ENCODE results near the gene SREBF2. TPM values are rescaled to one million over a fixed set of nuclear protein-coding genes. Genes with fewer than 3 reads are reported as not detected.

The SREBF2 gene
- total RNA-seq, 3 donors from 2014 or later (not counting 1 experiment from before 2014, with no cell fraction given): 101 to 106 (median 105) TPM

DNA sequence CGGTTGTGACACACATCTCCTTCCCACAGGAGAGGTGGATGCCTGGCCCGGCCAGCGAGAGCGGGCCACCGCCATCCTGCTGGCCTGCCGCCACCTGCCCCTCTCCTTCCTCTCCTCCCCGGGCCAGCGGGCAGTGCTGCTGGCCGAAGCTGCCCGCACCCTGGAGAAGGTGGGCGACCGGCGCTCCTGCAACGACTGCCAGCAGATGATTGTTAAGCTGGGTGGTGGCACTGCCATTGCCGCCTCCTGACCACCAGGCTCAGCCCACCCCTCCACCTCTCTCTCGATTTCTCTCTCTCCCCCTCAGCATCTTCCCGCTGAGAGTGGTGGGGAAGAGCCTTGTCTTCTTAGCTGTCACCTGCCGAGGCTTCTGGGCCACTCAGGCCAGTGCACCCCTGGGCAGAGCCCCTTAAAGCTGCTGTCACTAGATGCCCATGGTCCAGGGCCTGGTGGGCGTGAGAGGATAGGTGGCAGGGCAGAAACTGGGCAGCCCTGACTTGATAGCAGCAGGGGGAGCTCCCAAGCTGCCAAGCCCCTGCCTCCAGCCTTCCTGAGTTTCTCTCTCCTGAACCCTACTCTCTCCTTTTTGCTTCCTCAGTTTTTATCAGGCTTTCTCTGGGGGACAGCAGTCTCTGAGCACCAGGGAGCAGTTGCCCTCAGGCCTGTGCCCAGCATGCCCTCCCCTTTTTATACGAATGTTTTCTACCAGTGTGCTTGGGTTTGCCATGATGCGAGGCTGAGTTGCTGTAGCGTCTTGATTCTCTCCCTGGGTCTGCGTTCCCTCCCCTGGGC, 72.7 kb downstream of the SREBF2 start:
- H3K27ac Mint-ChIP-seq: peak overlapping the region in 1 of 2 donors; percentile 42
- no peak for DNase-seq
- peaks cover 26% of the 10 kb centered on the region for H3K4me1 ChIP-seq (ENCODE audit: control insufficient read depth, insufficient read depth, low read length)
- no peaks in the 10 kb centered on the region for H3K36me3 Mint-ChIP-seq
- 94% methylated on average over 11 of the region's 23 CpGs for WGBS (ENCODE audit: insufficient coverage)
- intact Hi-C loops (cut with micrococcal nuclease): no loop called here
- peaks cover 0 to 3% of the 10 kb centered on the region in 2 donors for H3K27me3 Mint-ChIP-seq (ENCODE audit: low read depth in 2 of 2)
- TF ChIP-seq, protein P1, sequence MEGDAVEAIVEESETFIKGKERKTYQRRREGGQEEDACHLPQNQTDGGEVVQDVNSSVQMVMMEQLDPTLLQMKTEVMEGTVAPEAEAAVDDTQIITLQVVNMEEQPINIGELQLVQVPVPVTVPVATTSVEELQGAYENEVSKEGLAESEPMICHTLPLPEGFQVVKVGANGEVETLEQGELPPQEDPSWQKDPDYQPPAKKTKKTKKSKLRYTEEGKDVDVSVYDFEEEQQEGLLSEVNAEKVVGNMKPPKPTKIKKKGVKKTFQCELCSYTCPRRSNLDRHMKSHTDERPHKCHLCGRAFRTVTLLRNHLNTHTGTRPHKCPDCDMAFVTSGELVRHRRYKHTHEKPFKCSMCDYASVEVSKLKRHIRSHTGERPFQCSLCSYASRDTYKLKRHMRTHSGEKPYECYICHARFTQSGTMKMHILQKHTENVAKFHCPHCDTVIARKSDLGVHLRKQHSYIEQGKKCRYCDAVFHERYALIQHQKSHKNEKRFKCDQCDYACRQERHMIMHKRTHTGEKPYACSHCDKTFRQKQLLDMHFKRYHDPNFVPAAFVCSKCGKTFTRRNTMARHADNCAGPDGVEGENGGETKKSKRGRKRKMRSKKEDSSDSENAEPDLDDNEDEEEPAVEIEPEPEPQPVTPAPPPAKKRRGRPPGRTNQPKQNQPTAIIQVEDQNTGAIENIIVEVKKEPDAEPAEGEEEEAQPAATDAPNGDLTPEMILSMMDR (IDR thresholded peaks at IDR 0.05): no peak
- no peak overlapping the region for H3K27ac ChIP-seq (ENCODE audit: low read length)
- no peak for ATAC-seq
- H3K36me3 ChIP-seq (ENCODE audit: control insufficient read depth, insufficient read depth, low read length): peaks cover 25% of the 10 kb centered on the region
- H3K4me3 Mint-ChIP-seq: no peak overlapping the region
- H3K4me1 Mint-ChIP-seq: peaks cover 12 to 25% of the 10 kb centered on the region in 2 donors
- peaks cover 2% of the 10 kb centered on the region for H3K27me3 ChIP-seq (ENCODE audit: control insufficient read depth, insufficient read depth, low read length)
- H3K4me3 ChIP-seq (ENCODE audit: low read length): no peak overlapping the region
- H3K9me3 ChIP-seq (ENCODE audit: control insufficient read depth, insufficient read depth, low read length): no peaks in the 10 kb centered on the region
- no peaks in the 10 kb centered on the region for H3K9me3 Mint-ChIP-seq

DNA sequence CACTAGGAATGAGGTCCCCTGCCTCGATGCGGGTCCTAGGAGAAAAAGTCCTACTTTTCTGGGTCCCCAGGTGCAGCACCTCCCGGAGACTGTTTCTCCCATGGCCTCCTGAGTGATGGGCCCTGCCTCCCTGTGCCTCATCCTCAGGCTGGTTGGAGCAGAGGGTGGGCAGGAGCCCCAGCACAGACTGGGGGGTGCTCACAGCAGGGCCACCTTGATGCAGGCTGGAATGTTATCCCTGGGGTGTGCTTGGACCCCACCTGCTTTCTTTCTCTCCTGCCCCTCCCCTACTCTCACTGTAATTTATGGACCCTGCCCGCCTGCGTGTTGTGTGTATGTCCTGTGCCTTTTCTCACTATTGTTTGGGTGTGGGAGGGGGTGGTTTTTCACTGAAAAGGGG, 73.9 kb downstream of the SREBF2 start:
- peaks cover 12 to 33% of the 10 kb centered on the region in 2 donors for H3K4me1 Mint-ChIP-seq
- 95% methylated on average over 3 of the region's 5 CpGs for WGBS (ENCODE audit: insufficient coverage)
- H3K27ac ChIP-seq (ENCODE audit: low read length): no peak overlapping the region
- TF ChIP-seq, protein P1 (IDR thresholded peaks at IDR 0.05): no peak
- no peaks in the 10 kb centered on the region for H3K36me3 Mint-ChIP-seq
- H3K9me3 ChIP-seq (ENCODE audit: control insufficient read depth, insufficient read depth, low read length): no peaks in the 10 kb centered on the region
- intact Hi-C loops (cut with micrococcal nuclease): no loop called here
- no peak for ATAC-seq
- peaks cover 38% of the 10 kb centered on the region for H3K4me1 ChIP-seq (ENCODE audit: control insufficient read depth, insufficient read depth, low read length)
- H3K27ac Mint-ChIP-seq: no peak overlapping the region
- H3K27me3 Mint-ChIP-seq (ENCODE audit: low read depth in 2 of 2): peaks cover 0 to 10% of the 10 kb centered on the region in 2 donors
- H3K36me3 ChIP-seq (ENCODE audit: control insufficient read depth, insufficient read depth, low read length): peaks cover 18% of the 10 kb centered on the region
- H3K27me3 ChIP-seq (ENCODE audit: control insufficient read depth, insufficient read depth, low read length): peaks cover 13% of the 10 kb centered on the region
- no peak for DNase-seq
- H3K4me3 ChIP-seq (ENCODE audit: low read length): no peak overlapping the region
- H3K4me3 Mint-ChIP-seq: no peak overlapping the region
- no peaks in the 10 kb centered on the region for H3K9me3 Mint-ChIP-seq

DNA sequence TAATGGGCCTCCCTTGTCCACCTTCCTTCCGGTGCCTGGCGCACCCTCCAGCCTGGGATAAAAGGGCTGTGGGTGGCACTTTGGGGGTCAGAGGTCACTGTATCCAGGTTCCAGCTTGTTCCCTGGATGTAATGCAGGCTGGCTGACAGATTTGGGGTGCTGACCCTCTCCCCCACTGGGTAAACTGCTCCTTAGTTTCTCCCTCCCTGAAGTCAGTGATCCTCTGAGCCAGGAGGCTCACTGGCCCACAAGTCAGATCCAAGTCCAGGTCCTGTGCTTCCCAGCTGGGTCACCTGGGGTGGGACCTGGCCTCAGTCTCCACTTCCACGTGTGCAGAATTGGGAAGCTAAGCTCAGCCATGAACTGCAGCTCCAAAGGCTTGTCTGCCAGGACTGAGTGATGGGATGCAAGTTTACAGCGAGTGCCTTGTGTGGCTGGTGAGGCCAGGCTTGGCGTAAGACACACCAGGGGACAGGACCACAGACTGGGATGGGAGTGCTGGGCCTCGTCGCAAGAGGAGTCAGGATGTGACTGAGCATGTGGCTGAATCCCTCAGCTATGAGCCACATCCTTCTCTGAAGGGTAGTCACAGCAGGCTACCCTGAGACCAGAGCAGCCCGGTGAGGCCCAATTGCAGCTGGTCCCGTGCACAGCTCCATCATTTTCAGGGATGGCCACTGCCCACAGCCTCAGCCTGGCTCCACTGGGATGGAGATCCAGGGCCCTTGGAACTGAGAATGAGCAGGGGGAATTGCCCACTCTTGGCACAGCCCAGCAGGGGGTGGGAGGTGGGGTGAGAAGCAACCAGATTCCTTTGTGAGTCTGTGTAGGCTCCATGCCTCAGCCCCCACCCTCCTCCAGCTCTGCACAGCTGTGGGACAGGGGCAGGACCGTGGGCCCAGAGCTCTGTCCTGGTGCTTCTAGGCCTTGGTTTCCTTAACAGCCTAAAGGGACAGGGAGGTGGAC, 74.8 kb downstream of the SREBF2 start:
- WGBS (ENCODE audit: insufficient coverage): 85% methylated on average over 10 of the region's 10 CpGs
- H3K4me1 ChIP-seq (ENCODE audit: control insufficient read depth, insufficient read depth, low read length): peaks cover 41% of the 10 kb centered on the region
- peak overlapping the region; percentile 25 for H3K4me3 Mint-ChIP-seq
- intact Hi-C loops (cut with micrococcal nuclease): no loop called here
- peaks cover 6 to 16% of the 10 kb centered on the region in 2 donors for H3K27me3 Mint-ChIP-seq (ENCODE audit: low read depth in 2 of 2)
- no peak overlapping the region for H3K4me3 ChIP-seq (ENCODE audit: low read length)
- peaks cover 22% of the 10 kb centered on the region for H3K27me3 ChIP-seq (ENCODE audit: control insufficient read depth, insufficient read depth, low read length)
- no peak overlapping the region for H3K27ac ChIP-seq (ENCODE audit: low read length)
- no peaks in the 10 kb centered on the region for H3K9me3 Mint-ChIP-seq
- H3K4me1 Mint-ChIP-seq: peaks cover 12 to 33% of the 10 kb centered on the region in 2 donors
- ATAC-seq: peak in 1 of 3 donors; percentile 17
- no peak for DNase-seq
- no peaks in the 10 kb centered on the region for H3K9me3 ChIP-seq (ENCODE audit: control insufficient read depth, insufficient read depth, low read length)
- H3K27ac Mint-ChIP-seq: peak overlapping the region in 1 of 2 donors; percentile 29
- H3K36me3 ChIP-seq (ENCODE audit: control insufficient read depth, insufficient read depth, low read length): peaks cover 14% of the 10 kb centered on the region
- no peaks in the 10 kb centered on the region for H3K36me3 Mint-ChIP-seq
- TF ChIP-seq, protein P1 (IDR thresholded peaks at IDR 0.05): no peak

Data from natural killer cell (primary cell).